Prostate gland (tissue), 2 donors: ENCODE measurements around the gene ACTN4.

Experiments used
- POLR2A ChIP-seq: fragments of 450-650 bp; IDR thresholded peaks from one replicate; pipeline ENCODE4 v1.6.1; 2016; ENCODE audit warnings: antibody characterized with exemption, mild to moderate bottlenecking
- TF ChIP-seq, protein P1 (sequence below), 4 experiments: fragments of 200-600 bp in 2 of 4; fragments of 450-650 bp in 2 of 4; sonication (generic) in 2 of 4; IDR thresholded peaks; 1 replicate in 3 of 4; 2 replicates in 1 of 4; pipeline ENCODE4 v1.5.1; 2016 to 2019; ENCODE audit warnings: antibody characterized with exemption in 4 of 4, mild to moderate bottlenecking in 2 of 4, moderate library complexity in 2 of 4

DNA sequence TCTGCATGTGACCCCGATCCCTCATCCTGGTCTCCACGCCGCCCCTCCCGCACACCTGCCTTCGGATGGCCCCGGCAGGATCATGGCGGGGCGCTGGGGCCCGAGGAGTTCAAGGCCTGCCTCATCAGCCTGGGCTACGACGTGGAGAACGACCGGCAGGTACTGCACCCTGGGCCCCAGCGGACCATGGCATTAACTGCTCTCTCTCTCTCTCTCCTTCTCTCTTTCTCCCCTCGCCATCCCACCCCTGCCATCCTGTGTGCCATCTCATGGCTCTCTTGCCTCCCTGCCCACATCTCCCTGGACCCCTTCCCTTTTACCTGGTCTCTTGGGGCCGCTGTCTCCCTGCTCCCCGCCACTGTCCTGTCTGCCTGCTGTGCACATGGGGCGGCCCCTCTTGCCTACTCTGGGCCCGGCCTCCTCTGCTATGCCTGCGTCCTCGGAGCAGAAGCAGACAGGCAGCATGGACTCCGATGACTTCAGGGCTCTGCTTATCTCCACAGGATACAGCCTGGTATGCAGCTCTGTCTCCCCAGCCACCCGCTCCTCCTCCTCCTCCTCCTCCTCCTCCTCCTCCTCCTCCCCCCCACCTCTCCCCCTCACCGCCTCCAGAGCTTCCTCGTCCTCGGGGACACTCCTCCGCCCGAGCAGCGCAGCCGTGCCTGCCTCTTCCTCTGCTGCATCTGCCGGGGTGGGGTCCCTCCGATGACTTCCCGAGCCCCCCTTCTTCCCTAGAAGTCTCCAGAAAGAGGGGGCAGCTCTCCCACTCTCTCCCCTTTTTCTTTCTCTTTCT, 80.6 kb downstream of the ACTN4 start:
- TF ChIP-seq, protein P1, sequence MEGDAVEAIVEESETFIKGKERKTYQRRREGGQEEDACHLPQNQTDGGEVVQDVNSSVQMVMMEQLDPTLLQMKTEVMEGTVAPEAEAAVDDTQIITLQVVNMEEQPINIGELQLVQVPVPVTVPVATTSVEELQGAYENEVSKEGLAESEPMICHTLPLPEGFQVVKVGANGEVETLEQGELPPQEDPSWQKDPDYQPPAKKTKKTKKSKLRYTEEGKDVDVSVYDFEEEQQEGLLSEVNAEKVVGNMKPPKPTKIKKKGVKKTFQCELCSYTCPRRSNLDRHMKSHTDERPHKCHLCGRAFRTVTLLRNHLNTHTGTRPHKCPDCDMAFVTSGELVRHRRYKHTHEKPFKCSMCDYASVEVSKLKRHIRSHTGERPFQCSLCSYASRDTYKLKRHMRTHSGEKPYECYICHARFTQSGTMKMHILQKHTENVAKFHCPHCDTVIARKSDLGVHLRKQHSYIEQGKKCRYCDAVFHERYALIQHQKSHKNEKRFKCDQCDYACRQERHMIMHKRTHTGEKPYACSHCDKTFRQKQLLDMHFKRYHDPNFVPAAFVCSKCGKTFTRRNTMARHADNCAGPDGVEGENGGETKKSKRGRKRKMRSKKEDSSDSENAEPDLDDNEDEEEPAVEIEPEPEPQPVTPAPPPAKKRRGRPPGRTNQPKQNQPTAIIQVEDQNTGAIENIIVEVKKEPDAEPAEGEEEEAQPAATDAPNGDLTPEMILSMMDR (IDR thresholded peaks at IDR 0.05), result no peak
- TF ChIP-seq POLR2A, result no peak
